ENCODE results near the gene NFS1. TPM values are rescaled to one million over a fixed set of nuclear protein-coding genes. Genes with fewer than 3 reads are reported as not detected.

Gene NFS1
- total RNA-seq, 1 experiment from 2014 or later, result 29.5 TPM

- DNase-seq (ENCODE audit: low read depth), result no peak
Measured at GRCh38 chr20:35641743-35642142, 57.4 kb downstream of the NFS1 start.

GRCh38 chr20:35640724-35641123 is 58.4 kb downstream of the NFS1 start:
- no peak for DNase-seq (ENCODE audit: low read depth)

GRCh38 chr20:35638751-35639150 is 60.4 kb downstream of the NFS1 start:
- DNase-seq (ENCODE audit: low read depth), result no peak

- DNase-seq (ENCODE audit: low read depth), result no peak
Measured at GRCh38 chr20:35637276-35637675, 61.9 kb downstream of the NFS1 start.

- DNase-seq (ENCODE audit: low read depth), result no peak
Measured at GRCh38 chr20:35636095-35636494, 63.1 kb downstream of the NFS1 start.

GRCh38 chr20:35635652-35636051 is 63.5 kb downstream of the NFS1 start:
- no peak for DNase-seq (ENCODE audit: low read depth)

- no peak for DNase-seq (ENCODE audit: low read depth)
Measured at GRCh38 chr20:35632539-35633115, 66.5 kb downstream of the NFS1 start.

GRCh38 chr20:35630636-35631035 is 68.5 kb downstream of the NFS1 start:
- no peak for DNase-seq (ENCODE audit: low read depth)

- DNase-seq (ENCODE audit: low read depth), result no peak
Measured at GRCh38 chr20:35629427-35630145, 69.6 kb downstream of the NFS1 start.

- no peak for DNase-seq (ENCODE audit: low read depth)
Measured at GRCh38 chr20:35627121-35627520, 72.0 kb downstream of the NFS1 start.

GRCh38 chr20:35626386-35627001 is 72.7 kb downstream of the NFS1 start:
- no peak for DNase-seq (ENCODE audit: low read depth)

GRCh38 chr20:35625584-35626385 is 73.4 kb downstream of the NFS1 start:
- DNase-seq (ENCODE audit: low read depth), result no peak

GRCh38 chr20:35621560-35621946 is 77.6 kb downstream of the NFS1 start:
- no peak for DNase-seq (ENCODE audit: low read depth)

GRCh38 chr20:35620818-35621559 is 78.2 kb downstream of the NFS1 start:
- DNase-seq (ENCODE audit: low read depth), result no peak

- peak; percentile 89 for DNase-seq (ENCODE audit: low read depth)
Measured at GRCh38 chr20:35619196-35620095, 79.7 kb downstream of the NFS1 start.

- peak; percentile 31 for DNase-seq (ENCODE audit: low read depth)
Measured at GRCh38 chr20:35618263-35619131, 80.7 kb downstream of the NFS1 start.

Measured in Daoy (cell line).